HG03103 (cell line): Measurements from ENCODE around the gene DPAGT1.
A peak's percentile ranks its signal among the peaks of the same experiment; 100 is the strongest.

Source experiments
- ATAC-seq: cut with Tn5 transposase; IDR thresholded peaks from one replicate; pipeline ENCODE4 v1.9.1; 2021; ENCODE audit warnings: low read depth; ENCODE audit not compliant: unreplicated experiment

Gene DPAGT1

DNA sequence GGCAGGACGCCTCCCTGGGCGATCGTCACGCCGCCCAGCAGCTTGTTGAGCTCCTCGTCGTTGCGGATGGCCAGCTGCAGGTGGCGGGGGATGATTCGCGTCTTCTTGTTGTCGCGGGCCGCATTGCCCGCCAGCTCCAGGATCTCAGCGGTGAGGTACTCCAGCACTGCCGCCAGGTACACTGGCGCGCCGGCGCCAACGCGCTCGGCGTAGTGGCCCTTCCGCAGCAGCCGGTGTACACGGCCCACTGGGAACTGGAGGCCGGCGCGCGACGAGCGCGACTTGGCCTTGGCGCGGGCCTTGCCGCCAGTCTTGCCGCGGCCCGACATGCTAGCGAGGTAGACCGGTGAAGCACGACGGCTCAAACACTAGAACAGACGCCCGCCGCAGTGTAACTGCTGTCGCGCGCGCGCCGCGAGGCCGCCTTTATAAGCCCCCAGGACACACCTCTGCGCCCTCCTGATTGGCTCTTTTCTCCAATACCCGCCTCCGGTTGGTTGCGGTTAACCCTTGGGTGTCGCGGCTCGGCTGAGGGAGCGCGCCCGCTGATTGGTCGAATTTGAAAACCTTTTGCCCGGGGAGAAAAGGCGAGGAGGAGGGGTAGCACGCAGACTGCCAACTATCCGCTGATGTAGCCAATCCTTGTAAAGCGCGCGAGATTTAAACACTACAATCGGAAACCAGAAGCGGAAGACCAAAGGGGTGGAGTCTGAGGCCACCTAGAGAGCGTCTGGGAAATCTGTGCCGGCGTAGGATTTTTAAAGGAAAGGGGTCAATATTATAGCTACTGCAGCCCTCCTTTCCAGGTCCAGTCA is 6.4 kb downstream of the DPAGT1 start:
- ATAC-seq = peak; percentile 70

DNA sequence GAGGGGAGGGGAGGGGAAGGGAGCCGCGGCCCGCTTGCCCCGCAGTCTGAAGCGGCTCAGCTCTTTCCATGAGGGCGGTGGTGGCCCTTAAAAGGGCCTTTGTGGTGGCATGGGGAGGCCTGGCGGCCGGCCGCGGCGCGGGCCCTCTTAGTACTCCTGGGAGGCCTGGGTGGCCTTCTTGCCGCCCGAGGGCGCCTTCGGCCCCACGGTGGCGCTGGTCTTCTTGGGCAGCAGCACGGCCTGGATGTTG is 6.9 kb downstream of the DPAGT1 start:
- peak; percentile 26 for ATAC-seq

DNA sequence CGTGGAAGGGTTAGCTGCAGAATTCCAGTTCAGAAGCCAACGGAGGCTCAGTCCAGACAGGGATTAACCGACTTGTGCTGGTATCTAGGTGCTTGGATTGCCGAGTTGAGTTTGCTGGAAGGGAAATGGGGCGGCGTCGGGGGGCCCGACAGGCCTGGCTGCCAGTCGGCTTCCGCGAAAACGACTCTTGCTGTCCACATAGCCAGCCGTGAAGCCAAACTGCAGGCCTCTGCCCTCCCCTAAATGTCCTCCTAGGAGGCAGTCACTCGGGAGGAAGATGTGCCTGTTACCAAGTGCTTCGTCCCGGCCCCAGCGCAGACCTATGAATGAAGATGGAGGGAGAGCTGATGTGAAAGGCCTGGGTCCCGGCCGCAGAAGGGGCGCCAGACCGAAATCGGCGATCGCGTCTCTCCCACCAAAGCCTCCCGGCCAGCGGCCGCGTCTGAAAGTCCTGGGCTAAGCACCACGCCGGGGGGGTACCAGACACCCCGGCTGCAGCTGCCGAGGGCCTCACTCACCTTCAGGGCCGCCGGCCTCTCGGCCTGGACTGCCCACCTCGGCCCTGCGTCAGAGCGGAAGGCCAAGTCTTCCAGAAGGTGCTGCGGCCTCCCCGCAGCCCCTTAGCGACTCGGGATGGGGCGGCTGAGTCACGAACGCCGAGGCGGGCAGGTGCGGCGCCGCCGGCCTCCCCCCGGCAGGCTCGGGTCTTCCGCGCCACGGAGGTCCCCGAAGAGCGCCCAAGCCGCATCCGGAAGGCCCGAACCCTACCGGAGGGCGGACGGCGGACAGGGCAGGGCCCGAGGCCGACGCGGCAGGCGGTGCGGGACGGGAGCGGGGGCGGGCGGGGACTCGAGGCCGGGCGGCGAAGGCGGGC is 7.5 kb downstream of the DPAGT1 start:
- no peak for ATAC-seq

DNA sequence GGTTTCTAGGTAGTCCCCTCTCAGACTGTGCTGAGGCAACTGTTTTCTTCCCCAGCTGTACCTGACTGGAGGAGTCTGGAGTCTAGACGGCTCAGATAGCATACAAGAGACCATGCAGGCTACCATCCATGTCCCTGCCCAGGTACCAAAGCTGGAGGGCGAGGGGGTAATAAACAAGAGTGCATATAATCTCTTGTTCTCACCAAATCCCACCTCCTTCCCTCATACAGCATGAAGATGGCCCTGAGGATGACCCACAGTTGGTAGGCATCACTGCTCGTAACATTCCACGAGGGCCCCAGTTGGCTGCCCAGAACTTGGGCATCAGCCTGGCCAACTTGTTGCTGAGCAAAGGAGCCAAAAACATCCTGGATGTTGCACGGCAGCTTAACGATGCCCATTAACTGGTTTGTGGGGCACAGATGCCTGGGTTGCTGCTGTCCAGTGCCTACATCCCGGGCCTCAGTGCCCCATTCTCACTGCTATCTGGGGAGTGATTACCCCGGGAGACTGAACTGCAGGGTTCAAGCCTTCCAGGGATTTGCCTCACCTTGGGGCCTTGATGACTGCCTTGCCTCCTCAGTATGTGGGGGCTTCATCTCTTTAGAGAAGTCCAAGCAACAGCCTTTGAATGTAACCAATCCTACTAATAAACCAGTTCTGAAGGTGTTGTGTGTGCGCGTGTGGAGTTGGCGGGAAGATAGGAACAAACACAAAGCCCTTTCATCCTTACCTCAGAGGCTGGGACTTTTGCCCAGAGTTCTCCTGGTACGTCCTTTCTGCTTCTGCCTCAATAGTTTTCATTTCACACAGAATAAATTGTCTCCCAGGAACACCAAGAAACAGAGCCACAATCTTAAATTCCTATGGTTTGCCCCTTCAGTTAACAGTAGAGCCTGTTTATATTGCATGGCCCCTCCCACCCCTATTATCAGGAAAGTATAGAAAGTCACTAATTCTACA is 8.5 kb downstream of the DPAGT1 start:
- no peak for ATAC-seq

DNA sequence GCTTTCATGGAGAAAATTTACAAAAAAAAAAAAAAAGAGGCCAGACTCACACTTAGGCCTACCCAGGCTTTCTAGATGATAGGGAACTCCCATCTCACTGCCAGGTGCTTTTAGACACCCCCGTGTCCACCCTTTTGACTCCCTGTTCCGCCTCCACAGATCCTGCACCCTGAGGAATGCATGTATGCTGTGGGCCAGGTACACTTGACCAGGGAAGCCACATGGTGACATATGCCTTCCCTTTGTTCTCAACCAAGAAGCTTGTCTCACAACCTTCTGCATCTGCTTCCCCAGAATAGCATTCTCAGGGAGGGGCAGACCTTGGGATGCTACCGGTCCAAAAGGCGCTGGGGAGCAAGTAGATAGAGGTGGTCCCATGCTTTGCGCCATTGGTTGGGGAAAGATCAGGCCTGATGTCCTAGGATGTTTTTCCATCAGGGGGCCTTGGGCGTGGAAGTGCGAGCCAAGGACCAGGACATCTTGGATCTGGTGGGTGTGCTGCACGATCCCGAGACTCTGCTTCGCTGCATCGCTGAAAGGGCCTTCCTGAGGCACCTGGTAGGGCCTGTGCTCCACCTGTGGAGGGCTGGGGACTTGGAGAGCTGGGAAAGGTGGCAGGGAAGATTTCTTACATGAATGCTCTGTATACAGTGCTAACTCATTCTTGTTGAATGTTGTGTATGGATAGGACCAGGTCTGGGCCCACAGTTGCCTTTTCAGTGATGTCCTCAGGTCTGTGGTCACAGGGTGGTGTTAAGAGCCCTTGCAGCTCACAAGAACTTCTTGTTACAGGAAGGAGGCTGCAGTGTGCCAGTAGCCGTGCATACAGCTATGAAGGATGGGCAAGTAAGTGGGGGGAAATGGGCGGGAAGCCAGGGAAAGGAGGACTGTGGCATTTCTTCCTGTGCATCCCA is 9.4 kb downstream of the DPAGT1 start:
- ATAC-seq = no peak

DNA sequence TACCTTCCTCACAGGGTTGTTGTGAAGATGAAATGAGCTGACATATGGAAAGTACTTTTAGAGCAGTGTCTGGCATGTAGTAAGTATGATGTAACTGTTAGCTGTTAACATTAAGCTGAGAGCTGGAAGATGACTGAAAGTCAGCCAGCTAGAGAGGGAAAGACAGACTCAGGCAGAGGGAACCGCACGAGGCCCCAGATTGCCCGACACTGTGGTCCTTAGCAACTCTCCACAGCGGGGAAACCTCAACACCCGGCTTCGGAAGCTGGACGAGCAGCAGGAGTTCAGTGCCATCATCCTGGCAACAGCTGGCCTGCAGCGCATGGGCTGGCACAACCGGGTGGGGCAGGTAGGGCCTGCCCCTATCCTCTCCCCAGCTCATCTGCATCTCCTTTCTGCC is 10.5 kb downstream of the DPAGT1 start:
- ATAC-seq = no peak

DNA sequence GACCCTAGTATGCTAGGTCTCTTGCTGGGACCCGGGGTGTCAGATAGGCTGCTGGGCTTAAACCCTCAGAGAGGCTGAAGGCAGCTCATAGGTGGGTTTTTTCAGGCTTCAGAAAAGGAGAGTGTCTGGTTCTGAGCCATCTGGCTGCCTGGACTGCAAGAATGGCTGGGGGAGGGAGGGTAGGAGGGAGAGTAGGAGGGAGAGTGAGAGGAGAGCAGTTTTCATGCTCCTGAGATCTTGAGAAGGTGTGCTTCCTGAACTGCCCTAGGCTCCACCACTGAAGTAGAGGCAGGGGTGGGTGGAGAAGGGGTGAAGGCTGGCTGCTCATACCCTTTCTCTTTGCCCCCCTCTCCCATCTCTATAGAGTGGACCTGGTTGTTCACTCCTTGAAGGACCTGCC is 12.3 kb downstream of the DPAGT1 start:
- no peak for ATAC-seq

DNA sequence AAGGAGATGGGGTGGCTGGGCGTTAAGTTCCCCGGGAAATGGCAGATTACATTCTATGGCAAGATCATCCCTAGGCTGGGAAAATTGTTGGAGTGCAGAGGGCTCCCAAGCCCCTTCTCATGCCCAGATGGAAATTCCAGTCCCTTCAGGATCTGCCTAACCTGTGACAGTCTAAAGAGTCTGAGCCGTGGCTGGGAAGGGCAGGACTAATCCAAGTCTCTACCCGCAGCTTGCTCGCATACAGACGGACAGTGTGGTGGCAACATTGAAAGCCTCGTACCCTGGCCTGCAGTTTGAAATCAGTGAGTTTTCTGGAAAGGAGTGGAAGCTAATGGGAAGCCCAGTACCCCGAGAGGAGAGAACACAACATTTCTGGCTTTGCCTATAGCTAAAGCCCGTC is 13.2 kb downstream of the DPAGT1 start:
- ATAC-seq = no peak

DNA sequence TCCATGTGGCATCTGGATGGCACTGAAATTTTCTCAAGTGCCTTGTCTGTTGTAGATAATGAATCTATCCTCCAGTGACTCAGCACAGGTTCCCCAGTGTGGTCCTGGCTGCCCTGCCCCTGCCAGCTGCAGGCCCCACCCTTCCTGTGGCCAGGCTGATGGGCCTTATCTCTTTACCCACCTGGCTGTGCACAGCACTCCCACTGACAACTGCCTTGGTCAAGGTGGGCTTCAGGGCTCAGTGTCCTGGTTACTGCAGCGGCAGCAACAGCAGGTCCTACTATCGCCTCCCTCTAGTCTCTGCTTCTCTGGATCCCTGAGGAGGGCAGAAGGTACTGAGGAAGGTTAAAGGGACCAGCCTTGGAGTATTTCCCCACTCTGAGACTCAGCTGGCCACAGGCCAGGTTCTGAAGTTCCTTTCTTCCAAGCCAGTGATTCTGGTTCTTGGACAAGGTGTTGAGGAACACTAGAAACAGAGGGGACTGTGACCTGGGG is 13.9 kb downstream of the DPAGT1 start:
- ATAC-seq = no peak

DNA sequence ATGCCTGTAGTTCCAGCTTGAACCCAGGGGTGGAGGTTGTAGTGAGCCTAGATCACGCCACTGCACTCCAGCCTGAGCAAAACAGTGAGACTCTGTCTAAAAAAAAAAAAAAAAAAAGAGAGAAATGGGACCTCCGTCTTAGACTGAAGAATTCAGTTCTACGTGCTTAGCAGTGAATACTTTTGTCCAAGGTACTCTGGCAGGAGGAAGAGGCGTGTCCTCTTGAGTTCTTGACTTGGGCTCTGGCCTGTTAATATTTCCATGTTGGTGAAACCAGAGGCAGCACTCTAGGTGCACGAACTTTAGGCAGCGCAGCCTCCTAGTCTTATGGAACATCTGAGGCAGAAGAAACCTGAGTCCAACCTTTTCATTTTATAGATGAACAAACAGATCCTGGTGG is 14.5 kb downstream of the DPAGT1 start:
- ATAC-seq = no peak

DNA sequence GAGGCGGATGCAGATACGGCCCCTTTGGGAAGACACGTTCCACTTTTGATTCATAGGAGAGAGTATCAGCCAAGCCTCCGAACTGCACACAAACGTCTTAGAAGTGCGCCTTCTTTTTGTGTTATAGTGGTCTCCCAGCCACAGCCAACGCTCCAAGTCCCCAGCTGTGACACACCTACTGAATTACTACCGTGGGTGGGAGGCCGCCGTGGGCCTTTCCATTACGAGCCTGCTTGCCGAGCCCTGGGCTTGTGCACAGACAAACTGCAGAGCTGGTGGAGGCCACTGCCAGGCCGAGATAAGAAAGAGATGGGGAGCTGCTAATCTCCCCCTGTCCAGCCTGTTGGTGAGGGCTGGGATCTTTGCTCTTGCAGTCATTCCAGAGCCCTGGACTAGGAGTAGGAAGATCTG is 16.2 kb downstream of the DPAGT1 start:
- peak; percentile 12 for ATAC-seq

DNA sequence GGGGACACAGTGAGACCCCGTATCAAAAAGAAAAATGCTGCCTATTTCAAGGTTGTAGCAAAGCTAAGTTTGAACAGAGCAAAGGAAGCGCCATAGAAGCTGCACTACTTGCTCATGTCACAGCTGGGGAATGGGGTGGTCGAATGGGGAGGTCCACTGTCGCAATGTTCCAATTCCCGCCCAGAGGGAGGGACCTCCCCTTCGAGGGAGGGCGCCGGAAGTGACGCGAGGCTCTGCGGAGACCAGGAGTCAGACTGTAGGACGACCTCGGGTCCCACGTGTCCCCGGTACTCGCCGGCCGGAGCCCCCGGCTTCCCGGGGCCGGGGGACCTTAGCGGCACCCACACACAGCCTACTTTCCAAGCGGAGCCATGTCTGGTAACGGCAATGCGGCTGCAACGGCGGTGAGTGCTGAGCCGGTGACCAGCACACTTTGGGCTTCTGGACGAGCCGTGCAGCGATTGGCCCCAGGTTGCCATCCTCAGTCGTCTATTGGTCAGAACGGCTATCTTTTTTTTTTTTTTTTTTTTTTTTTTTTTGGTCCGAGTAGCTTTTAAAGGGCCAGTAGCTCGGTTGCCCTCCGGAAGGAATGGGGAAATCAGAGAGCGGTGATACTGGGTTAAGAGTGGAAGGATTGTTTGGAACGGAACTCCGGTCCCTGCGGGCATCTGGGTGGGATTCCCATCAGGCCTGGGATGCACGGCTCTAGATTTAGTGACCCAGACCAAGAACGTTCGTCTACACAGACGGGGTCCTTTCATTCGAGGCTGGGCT is 16.8 kb downstream of the DPAGT1 start, which contains the start of gene HMBS:
Gene HMBS (plus strand): TSS at position 219 of the 774 bp plus-strand sequence. CDS start 153 bp downstream, at position 372.
- peak; percentile 78 for ATAC-seq

DNA sequence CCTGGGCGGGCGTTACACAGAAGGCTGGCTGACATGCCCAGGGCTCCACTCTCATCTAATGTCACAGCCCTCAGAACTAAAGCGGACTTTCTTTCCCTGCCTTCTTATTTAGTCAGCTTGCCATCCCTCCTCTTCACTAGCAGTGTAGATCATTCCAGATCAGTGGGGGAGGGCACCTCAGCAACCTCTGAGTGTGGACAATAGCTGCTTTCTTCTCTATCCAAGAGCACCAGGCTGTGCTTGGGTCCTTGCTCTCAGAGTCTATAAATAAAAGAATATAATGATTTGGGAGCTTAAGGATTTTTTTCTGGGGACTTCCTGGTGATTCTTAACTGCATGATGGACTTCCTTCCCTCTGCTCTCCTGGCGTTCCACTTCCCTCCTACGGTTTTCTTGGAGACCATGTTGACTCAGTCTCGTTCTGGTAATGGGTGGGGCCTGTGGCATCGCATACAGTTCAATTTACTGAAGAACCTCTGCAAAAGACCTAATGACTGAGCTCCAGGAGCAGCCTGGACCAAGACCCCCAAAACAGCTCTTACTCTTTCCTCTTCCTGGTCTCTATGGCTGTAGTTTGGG is 19.9 kb downstream of the DPAGT1 start:
- no peak for ATAC-seq

DNA sequence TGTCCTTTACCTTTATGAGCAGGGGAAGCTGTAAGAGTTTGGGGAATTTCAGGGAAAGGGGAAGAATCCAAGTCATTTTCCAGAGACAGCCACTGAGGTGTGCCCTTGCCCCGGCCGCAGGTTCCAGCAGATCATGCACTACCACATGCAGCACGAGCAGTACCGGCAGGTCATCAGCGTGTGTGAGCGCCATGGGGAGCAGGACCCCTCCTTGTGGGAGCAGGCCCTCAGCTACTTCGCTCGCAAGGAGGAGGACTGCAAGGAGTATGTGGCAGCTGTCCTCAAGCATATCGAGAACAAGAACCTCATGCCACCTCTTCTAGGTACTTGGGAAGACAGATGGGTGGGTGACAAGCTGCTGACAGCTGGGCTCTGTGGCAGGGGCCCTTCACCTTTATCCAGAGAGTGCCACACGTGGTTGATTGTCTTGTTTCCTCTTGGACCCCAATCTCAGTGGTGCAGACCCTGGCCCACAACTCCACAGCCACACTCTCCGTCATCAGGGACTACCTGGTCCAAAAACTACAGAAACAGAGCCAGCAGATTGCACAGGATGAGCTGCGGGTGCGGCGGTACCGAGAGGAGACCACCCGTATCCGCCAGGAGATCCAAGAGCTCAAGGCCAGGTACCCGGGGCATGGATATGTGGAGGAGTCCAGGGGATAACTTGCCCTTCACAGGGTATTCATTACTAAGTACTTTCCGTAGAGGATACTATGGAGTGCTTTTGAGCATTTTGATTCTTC is 22.8 kb downstream of the DPAGT1 start:
- ATAC-seq = no peak

DNA sequence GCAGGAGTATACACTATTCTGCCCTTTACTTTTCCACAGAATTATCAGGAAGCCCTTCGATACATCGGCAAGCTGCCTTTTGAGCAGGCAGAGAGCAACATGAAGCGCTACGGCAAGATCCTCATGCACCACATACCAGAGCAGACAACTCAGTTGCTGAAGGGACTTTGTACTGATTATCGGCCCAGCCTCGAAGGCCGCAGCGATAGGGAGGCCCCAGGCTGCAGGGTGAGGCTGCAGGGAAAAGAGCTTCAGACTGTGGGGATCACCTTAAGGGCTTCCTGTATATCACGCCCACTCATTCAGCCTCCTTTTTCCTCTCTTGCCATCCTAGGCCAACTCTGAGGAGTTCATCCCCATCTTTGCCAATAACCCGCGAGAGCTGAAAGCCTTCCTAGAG is 23.8 kb downstream of the DPAGT1 start:
- no peak for ATAC-seq

DNA sequence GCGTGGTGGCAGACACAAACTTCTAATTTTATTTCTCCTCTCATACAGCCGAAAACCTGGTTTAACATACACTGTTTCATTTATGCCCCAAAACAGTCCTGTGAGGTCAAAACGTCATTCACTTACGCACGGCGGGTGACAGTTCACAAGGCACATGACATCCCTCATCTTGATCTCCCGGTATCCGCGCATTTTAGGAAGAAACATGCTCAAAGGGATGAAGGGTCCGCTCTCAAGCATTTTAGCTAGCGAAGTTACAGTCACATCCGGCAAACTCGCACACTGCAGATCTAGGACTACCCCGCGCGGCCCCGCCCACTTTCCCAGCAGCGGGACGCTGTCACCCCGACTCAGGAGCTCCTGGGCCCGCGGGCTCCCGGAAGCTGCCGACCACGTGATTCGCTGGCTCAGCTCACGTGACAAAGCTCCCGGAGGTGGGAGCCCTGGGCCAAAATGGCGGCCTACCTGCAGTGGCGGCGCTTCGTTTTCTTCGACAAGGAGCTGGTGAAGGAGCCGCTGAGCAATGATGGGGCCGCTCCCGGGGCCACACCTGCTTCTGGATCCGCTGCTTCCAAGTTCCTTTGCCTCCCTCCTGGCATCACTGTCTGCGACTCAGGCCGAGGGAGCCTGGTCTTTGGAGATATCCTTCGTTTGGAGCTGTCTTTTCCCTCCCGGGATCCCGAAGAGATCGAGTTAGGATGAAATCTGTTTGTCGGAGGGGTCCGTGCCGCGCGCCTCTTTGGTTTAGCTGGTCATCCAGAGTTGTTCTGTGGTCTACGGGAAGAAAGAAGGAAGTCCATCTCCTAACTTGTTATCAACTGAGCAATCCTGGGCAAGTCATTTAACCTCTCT is 34.1 kb downstream of the DPAGT1 start, which contains the start of gene VPS11:
Gene VPS11 (plus strand): TSS at position 448 of the 852 bp plus-strand sequence. CDS start 6 bp downstream, at position 454.
- peak; percentile 89 for ATAC-seq

DNA sequence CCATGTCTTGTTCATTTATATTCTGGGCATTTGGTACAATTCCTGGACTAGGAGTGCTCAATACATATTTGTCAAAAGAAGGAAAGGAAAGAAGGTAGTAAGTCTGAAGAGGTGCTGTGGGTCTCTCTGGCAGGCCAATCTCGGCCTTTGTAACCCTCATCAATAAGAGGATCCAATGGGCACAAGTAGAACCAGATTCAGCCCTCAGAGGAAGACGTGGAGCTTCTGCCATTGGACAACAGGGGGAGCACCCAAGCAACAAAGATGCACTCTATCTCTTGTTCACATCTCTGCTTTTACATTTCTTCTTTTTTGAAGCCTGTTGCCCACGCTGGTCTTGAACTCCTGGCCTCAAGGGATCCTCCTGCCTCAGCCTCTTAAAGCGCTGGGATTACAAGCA is 36.3 kb downstream of the DPAGT1 start:
- no peak for ATAC-seq
